GM18868 (cell line): ENCODE data around the gene SGCE.

Source experiments
- ATAC-seq: cut with Tn5 transposase; IDR thresholded peaks from one replicate; pipeline ENCODE4 v1.9.1; 2021; ENCODE audit warnings: mild to moderate bottlenecking, moderate library complexity; ENCODE audit not compliant: unreplicated experiment

SGCE gene

DNA sequence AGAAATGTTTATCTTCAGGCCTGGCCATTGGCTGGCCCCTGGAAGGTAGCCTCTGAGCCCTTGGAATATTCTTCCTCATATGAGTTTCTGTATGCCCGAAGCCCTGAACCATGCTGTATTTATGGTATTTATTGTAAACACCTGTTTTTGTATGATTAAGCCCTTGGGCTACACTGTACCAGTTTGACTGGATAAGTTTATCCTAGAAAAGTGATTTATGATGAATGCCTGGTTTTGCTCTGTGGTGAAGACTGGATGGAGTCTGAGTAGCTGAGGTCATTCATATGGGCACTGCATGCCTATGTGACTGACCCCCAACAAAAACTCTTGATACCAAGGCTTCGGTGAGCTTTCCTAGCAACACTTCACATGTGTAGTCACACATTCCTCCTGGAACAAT, 79.6 kb downstream of the SGCE start:
- ATAC-seq = no peak

DNA sequence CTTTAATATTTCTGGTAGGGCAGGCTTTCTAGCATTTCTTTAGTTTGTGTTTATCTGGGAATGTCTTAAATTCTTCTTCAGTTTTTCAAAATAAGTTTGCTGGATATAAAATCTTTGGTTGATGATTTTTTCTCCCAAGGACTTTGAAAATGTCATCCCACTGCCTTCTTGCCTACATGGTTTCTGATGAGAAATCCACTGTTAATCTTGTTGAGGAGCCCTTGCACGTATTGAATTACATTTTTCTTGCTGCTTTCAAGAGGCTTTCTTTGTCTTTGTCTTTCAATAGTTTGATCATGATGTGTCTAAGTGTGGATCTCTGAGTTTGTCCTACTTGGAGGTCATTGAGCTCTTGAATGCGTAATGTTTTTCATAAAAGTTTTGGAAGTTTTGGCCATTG, 80.3 kb downstream of the SGCE start:
- no peak for ATAC-seq

DNA sequence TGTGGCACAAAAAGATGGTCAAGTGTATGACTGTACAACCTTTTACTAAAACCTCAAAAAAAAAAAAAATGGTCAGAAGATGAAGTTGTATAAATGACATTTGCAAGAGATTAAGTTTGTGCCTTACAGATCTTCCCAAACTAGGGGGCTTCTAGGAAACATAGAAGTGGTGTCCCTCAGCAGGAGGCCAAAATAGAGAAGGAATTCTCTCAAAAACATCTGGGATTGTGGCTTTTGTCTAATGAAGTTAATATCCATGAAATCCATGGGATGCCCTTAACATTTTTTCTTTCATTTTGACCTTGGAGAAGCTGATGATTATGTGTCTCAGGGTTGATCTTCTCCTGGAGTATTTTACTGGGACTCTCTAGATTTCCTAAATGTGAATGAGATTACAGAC, 84.1 kb downstream of the SGCE start:
- ATAC-seq = no peak

DNA sequence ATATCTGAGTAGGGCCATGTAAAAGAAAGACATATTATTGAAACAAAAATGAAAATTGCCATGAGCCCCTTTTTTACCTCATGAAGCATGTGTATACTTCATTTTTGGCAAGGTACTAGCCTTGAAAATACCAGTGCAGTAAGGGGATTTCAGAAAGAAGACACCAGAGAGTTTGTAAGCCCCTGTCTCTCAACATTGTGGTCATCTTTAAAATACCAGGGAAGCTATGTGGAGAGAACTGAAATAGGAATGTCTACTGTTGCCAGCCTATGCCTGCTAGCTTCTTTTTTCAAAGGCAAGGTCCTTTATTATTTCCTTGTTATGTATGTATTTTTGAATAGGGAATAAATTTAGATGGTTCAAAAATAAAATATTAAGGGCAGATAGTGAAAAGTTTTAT, 88.5 kb downstream of the SGCE start:
- no peak for ATAC-seq

DNA sequence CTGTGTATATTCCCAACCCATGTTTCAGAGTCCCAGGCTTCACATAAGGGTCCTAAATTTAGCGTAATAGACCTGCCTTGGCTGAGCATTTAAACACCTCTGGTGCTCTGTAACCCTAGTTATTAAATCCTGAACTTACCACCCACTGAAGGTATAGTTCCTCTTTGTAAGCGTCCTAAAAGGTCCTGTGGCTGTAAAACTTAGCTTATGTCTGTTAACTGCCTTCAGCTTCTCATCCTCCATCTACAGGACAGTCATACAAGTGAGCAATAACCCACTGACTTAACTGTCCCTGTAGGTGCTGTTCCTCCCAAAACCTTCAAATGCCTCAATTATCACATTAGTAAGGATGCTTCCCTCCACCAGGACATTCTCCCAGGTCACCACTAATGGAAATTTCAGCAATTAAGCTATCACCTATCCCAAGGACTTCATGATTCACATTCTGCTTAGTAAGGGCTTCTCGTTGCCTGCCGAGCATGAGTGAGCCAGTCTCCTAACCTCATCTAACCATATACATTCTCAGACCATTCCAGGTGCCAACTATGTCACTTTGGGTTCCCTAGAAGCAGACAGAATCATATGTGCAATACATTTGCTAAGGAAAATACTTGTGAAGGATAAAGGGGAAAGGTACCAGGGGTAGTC, 90.6 kb downstream of the SGCE start:
- ATAC-seq = no peak

DNA sequence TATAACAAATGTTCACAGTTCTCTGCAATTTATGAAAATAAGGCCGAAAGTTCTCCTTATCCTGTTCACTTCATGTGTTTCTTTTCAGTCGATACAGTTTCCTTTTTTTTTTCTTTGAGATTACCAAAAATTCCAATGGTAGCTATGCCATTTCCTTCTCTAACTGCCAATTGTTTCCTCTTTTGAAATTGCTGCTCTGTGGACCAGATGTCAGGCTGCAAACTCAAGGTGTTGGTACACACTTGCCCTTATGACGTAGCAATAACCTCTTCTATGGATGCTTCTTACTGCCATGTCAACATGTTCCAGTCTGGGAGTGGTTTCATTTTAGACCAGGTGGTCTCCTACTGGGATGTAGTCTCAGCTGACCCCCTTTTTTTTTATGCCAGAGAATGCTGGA, 93.4 kb downstream of the SGCE start:
- ATAC-seq = no peak

DNA sequence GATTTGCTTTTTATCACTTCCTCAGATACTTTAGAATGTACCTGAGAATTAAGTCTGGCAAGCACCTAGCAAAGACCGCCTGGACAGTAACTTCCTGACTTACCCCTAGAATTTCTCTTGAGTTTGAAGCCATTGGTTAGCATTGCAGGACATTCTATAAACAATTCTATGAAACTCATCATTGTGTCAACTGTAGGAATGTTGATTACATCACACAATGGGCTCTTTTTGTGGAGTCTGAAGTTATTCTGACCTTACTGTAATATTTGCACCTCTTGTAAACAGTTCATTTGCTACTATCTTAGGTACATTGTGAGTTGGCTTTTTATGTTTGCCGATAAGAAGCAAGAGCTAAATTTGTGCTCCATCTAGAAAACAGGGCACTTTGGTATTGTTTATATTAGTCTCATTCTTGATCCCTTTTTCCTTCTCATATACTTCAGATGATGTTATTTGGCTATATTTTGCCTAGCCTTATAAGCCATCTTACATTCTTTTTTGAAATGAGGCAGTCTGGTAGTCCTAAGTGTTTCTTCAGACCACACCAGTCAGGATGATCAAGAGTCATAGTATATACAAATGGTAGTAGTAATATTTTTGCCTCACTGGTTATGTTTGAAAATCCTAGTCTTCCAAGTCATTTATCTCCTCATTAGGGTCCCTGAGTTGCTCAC, 94.0 kb downstream of the SGCE start:
- no peak for ATAC-seq

DNA sequence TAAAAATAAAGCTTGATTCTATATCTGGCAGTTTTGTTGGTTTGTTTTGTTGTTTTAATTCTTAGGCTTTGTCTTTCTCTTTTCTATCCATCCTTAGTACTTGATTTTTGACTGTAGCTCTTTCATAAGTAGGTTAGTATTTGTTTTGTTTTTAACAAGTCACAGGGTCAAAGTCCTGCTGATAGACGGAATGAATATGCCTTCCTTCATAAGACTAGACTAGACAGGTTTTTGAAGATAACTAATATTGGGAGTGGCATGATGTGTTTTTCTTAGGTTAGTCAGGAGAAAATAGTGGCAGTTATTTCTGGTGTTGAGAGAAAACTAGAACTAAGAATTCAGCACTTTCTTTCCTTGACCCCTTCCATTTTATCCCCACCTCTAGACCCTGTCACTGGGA, 96.0 kb downstream of the SGCE start:
- ATAC-seq = no peak

DNA sequence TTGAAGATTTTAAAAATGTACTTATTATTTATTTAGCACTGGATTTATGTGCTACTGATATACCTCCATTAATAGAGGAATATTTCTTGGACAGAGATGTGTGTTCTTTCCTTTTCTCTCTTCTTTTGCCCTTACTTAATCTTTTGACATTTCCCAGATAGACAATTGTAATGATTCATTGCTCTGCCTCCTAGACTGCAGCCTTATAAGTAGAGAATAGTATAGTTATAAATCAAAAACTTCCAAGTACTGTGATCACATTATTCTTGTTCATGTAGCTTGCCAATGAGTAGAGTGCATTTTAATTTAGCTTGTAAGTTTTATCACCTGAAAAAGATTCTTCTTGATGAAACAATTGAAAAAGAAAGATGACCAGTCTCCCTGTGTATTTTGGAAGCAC, 98.7 kb downstream of the SGCE start:
- ATAC-seq = no peak

DNA sequence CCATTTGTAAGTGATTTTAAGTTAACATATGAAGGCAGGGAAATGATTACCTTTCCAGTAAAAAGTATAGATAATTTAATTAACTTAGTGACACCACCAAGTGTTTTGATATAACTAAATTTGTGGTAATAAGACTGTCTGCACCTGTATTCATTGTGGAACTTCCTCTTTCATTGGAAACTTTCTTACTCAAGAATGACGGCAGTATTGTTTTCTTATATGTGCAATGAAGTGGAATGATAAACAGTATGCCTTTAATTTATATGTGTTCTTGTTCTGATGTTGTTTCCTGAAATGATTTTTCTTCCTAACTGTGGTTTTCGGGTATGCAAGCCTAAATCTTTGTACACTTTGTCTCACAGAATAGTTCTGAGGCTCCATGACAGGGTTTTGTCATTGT, 99.9 kb downstream of the SGCE start:
- ATAC-seq = peak; percentile 92

DNA sequence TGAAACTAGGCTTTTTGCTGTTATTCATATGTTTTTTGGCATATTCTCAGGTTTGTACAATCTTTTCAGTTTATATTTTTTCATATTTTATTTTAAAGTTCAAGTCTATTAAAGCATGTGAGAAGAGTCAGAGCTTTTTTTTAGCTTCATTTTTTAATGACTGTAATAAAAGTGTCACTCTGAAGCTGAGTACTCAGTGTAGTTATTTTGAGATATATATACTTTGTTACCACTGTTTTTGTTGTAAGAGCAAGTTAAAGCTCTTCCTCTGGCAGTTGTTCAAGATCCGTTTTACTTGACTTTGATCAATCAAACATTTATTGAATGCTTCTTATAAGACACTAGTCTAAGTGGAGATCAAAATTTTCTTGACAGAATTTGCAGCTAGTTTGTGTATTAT, 108.8 kb downstream of the SGCE start:
- no peak for ATAC-seq

DNA sequence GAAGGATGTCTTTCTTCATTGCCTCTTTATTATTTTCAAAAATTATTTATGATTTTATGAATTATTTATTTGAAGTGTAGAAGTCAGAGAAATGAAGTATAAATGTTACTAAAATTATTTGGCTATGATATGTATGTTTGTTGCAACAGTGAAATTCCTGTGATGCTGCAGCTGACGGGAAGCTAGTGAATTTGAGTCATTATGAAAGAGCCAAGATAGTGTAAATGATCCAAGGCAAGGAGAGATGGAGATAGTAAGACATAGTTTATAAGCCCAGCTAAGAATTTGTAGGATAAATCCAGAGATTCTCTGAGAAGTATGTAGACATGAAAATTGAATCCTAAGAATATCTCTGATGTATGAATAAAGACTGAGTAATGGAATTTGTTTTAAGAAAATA, 115.5 kb downstream of the SGCE start:
- ATAC-seq = no peak
